Activated CD8-positive, alpha-beta memory T cell treated with anti-CD3 and anti-CD28 coated beads for 1 hour (primary cell): ENCODE measurements around the gene MPV17L2.
A peak's percentile ranks its signal among the peaks of the same experiment; 100 is the strongest.

ENCODE experiments used
- DNase-seq, 2 donors: peaks; one replicate each; pipeline ENCODE4 v3.0.0-alpha.2; 2020; ENCODE audit warnings: low read depth in 1 of 2; ENCODE audit errors: extremely low read depth in 1 of 2

Gene MPV17L2

DNA sequence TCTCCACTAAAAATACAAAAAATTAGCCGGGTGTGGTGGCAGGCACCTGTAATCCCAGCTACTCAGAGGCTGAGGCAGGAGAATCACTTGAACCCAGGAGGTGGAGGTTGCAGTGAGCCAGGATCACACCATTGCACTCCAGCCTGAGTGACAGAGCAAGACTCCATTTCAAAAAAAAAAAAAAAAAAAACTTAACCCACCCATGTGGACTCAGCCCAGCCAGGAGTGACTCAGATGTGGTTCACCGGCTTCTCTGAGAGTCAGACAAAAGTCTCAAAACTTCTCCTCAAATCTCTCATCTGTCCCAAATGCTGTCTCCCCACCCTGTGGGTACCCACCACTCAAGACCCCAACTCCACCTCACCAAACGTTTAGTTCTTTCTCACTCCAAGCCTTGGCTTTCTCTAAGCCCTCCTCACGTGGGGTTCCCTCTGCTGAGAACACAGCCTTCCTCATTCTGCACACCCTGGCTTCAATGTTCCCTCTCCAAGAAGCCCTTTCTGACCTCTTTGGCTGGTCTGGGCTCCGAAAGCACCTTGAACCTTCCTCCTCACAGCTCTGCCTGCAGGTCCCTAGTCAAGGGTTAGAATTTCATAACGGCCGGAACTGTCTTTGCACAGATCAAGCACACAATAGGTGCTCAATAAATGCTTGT, 21.9 kb downstream of the MPV17L2 start:
- DNase-seq, result no peak

GRCh38 chr19:18216789-18217188, 23.8 kb downstream of the MPV17L2 start:
- DNase-seq, result no peak

DNA sequence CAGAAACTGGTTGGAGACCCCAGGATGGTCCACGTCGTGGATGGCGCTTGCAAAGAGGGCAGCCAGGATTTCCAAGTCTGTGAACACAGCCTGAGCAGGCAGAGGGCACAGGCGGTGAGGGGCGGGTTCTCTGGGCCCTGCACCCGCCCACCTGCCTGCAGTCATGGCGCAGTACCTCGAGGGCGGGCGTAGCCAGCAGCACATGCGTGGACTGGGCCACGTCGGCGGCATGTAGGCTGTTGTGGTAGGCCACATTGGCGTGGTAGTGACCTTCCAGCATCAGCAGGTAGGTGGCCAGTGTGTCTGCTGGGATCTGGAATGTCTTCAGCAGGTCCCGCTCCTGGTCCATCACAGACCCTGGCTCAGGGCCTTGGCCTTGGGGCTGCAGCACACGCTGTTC, 25.1 kb downstream of the MPV17L2 start:
- no peak for DNase-seq

- DNase-seq, result no peak
Observed at GRCh38 chr19:18218600-18218999, 25.6 kb downstream of the MPV17L2 start.

GRCh38 chr19:18219911-18220631, 27.1 kb downstream of the MPV17L2 start:
- no peak for DNase-seq

- no peak for DNase-seq
Observed at GRCh38 chr19:18220632-18221275, 27.7 kb downstream of the MPV17L2 start.

DNA sequence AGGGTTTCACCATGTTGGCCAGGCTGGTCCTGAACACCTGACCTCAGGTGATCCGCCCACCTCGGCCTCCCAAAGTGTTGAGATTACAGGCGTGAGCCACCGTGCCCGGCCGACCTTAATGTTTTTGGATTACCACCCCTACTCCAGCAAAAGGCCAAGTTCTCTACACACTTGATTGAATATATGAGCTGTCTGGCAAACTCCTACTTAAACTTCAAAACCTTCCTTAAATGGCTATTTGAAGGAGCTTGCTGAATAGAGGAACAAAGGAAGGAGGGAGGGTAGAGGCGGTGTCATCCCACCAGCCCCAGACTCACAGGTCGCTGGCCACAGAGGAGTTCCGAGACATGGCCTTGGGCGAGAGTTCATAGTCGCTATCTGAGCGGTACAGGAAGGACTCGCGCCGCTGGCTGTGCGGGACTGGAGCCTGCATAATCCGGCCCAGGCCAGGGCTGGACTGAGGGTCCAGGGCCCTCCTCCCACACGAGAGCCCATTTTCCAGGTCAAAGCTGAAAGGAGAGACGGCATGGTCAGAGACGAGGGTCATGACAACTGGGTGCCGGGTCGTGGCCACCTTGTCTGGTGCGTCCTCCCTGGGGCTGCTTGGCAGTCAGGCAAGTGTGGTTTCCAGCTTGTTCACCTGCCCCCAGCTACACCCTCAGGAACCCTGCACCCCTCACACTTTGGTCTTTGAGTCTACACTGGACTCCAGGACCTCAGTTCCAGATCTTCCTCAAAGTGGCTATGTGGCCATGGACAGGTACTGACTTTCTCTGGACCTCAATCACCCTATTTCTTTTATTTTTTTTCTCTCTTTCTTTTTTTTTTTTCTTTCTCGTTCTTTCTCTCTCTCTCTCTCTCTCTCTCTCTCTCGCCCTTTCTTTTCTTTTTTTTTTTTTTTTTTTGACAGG, 29.1 kb downstream of the MPV17L2 start:
- no peak for DNase-seq

- no peak for DNase-seq
Observed at GRCh38 chr19:18223860-18224524, 31.0 kb downstream of the MPV17L2 start.

GRCh38 chr19:18224525-18225354, 31.7 kb downstream of the MPV17L2 start:
- peak; percentile 50 to 56 for DNase-seq

DNA sequence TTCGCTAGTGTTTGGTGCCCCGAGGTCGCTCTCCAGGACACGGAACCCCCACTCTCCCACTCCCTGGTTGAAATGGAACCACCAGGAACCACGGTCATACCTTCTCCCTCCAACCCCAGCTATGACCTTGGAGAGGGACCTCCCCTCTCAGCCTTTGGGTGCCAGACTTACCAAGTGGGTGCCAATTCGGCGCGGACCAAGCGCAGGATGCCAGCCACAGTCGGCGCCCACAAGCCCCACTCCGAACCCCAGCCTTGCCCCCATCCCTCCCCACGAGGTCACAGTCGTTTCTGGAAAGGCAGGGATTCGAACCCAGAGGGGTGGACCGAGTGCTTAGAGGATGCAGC, 32.3 kb downstream of the MPV17L2 start:
- DNase-seq, result no peak

DNA sequence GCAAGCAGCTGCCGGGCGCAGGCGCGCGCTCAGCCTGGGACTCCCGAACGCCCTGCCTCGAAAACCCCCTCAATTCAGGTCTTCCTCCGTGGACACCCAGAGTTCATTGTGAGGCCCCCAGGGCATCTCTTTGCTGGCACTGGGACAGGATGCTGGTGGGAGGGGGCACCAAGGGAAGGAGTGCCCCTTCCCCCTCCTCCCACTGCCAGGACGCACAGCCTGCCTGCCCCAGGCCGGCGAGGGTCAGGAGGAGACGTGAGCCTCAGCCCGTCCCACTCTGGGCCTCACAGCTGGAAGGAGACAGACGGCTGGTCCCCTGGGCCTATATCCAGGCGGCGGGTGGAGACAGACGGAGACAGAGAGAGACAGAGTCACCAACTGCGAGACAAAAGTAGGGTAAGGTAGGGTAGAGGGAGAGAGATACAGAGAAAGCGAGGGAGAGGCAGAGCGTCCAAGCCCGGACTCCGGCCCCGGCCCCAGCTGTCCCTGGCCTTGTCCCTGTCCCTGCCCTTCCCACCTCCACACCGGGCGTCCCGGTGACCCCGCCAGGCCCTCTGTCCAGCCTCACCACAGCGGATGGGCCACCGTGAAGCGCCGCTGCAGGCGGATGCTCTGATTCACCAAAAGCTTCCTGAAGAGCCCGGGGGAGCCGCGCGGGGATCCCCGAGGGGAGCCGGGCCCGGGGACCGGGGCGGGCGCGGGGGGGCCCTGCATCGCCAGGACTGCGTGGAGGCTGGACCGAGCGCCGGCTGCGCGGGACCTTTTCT, 32.9 kb downstream of the MPV17L2 start, which contains the start of gene PDE4C:
TSS of gene PDE4C (minus strand) at position 737 of the 767 bp plus-strand sequence. CDS start at position 714, 23 bp downstream.
- DNase-seq, result no peak

- DNase-seq, result no peak
Observed at GRCh38 chr19:18226956-18227780, 34.1 kb downstream of the MPV17L2 start.

- no peak for DNase-seq
Observed at GRCh38 chr19:18227781-18228271, 34.8 kb downstream of the MPV17L2 start.

GRCh38 chr19:18229474-18229873, 36.5 kb downstream of the MPV17L2 start:
- DNase-seq, result no peak

DNA sequence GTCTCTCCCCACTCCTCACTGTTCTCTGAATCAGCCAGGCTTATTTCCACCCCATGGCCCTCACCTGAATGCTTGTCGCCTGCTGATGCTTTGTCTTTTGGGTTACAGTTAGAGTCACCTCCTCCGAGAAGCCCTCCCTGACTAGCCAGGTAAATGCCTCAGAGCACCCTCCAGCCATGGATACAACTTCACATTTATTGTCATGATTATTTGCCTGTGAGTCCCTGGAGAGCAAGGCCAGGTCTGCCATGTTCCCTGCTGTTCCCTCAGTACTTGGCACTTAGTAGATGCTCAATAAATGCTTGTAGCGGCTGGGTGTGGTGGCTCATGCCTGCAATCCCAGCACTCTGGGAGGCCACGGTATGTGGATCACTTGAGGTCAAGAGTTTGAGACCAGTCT, 36.9 kb downstream of the MPV17L2 start:
- DNase-seq, result no peak

GRCh38 chr19:18230941-18231734, 38.1 kb downstream of the MPV17L2 start:
- DNase-seq, result no peak

DNA sequence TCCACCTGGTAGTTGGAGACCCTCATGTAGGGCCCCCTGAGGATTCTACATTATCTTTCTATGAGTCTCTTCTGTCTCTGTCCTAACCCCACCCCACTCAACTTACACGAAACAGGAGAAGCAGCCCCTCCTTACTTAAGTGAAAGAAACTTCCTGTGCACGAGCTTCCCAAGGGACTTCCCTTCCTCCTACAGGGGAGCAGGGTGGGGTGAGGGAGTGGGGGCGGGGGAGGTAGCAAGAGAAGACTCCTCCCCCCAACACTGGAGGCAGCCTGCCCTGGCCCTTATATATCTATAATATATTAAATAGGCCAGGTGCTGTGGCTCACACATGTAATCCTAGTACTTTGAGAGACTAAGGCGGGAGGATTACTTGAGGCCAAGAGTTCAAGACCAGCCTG, 38.8 kb downstream of the MPV17L2 start:
- DNase-seq, result no peak
